Mucosa of rectum (tissue), 2 donors: ENCODE measurements around the gene RAB13.
A peak's percentile ranks its signal among the peaks of the same experiment; 100 is the strongest.
"Not testable (repeated sequence)": the region's sequence is repeated elsewhere in the genome, so short reads cannot be mapped to it uniquely, and the experiment has no call there.

Experiments
- H3K27ac ChIP-seq, 2 donors: one replicate each; pipeline ENCODE4 v1.7.0; 2013; ENCODE audit warnings: inconsistent platforms in 2 of 2, low read depth in 2 of 2, low read length in 2 of 2
- H3K27me3 ChIP-seq, 2 donors: one replicate each; pipeline ENCODE4 v1.7.0; 2013; ENCODE audit warnings: low read length in 2 of 2; ENCODE audit not compliant: control insufficient read depth in 2 of 2, insufficient read depth in 2 of 2
- H3K36me3 ChIP-seq, 2 donors: one replicate each; pipeline ENCODE4 v1.7.0; 2013; ENCODE audit warnings: low read length in 2 of 2; ENCODE audit not compliant: control insufficient read depth in 2 of 2, insufficient read depth in 2 of 2
- H3K4me1 ChIP-seq, 2 donors: one replicate each; pipeline ENCODE4 v1.7.0; 2013; ENCODE audit warnings: low read length in 2 of 2, mild to moderate bottlenecking in 1 of 2; ENCODE audit not compliant: control insufficient read depth in 2 of 2, insufficient read depth in 2 of 2
- H3K4me3 ChIP-seq, 2 donors: one replicate each; pipeline ENCODE4 v1.7.0; 2013; ENCODE audit warnings: low read length in 2 of 2
- H3K9ac ChIP-seq, 2 donors: one replicate each; pipeline ENCODE4 v1.7.0; 2013; ENCODE audit warnings: low read length in 2 of 2, low read depth in 1 of 2, mild to moderate bottlenecking in 1 of 2
- H3K9me3 ChIP-seq, 2 donors: one replicate each; pipeline ENCODE4 v1.7.0; 2013; ENCODE audit warnings: low read length in 2 of 2; ENCODE audit not compliant: control insufficient read depth in 2 of 2
- donor health status: healthy.
- donor health status: Normal muscosa, but diverticular disease.

Gene RAB13

GRCh38 chr1:153995640-153996039 is 9.5 kb upstream of the RAB13 start:
- H3K36me3 ChIP-seq = peaks cover 21 to 22% of the 10 kb centered on the region in 2 donors
- H3K27ac ChIP-seq = no peak overlapping the region
- H3K4me1 ChIP-seq = peaks cover 10 to 15% of the 10 kb centered on the region in 2 donors
- no peak overlapping the region for H3K4me3 ChIP-seq
- no peaks in the 10 kb centered on the region for H3K27me3 ChIP-seq
- no peak overlapping the region for H3K9ac ChIP-seq
- no peaks in the 10 kb centered on the region for H3K9me3 ChIP-seq

- Histone ChIP-seq H3K36me3 (peaks cover 21 to 22% of the 10 kb centered on the region in 2 donors), H3K9me3 (no peaks in the 10 kb centered on the region)
These were observed 9.1 kb upstream of the RAB13 start for GRCh38 chr1:153995202-153995601.

GRCh38 chr1:153991806-153992205 is 5.7 kb upstream of the RAB13 start:
- no peaks in the 10 kb centered on the region for H3K27me3 ChIP-seq
- peak overlapping the region; percentile 97 for H3K4me3 ChIP-seq
- peak overlapping the region; percentile 96 to 99 for H3K9ac ChIP-seq
- H3K36me3 ChIP-seq = peaks cover 21 to 22% of the 10 kb centered on the region in 2 donors
- H3K27ac ChIP-seq = peak overlapping the region in 1 of 2 donors; percentile 94
- H3K9me3 ChIP-seq = no peaks in the 10 kb centered on the region
- H3K4me1 ChIP-seq = peaks cover 12 to 20% of the 10 kb centered on the region in 2 donors

More at GRCh38 chr1:153995202-153995601, 9.1 kb upstream of the RAB13 start:
- Histone ChIP-seq H3K27ac (no peak overlapping the region), H3K4me3 (no peak overlapping the region), H3K4me1 (peaks cover 10 to 17% of the 10 kb centered on the region in 2 donors), H3K9ac (no peak overlapping the region), H3K27me3 (no peaks in the 10 kb centered on the region)

GRCh38 chr1:153991151-153991630 is 5.1 kb upstream of the RAB13 start:
- Histone ChIP-seq H3K4me3 (peak overlapping the region; percentile 97), H3K27me3 (no peaks in the 10 kb centered on the region)

GRCh38 chr1:153990468-153991150 is 4.5 kb upstream of the RAB13 start, which contains the start of gene RPS27:
RPS27 (plus strand) TSS chr1:153990762; CDS start chr1:153990797, 35 bp downstream.
- Histone ChIP-seq H3K27me3 (no peaks in the 10 kb centered on the region), H3K36me3 (peaks cover 21 to 22% of the 10 kb centered on the region in 2 donors), H3K4me3 (peak within 1 kb of the TSS; percentile 97), H3K9me3 (no peaks in the 10 kb centered on the region), H3K4me1 (peaks cover 16 to 25% of the 10 kb centered on the region in 2 donors), H3K27ac (peak within 1 kb of the TSS; percentile 94), H3K9ac (peak within 1 kb of the TSS; percentile 96 to 99)

More at GRCh38 chr1:153991151-153991630, 5.1 kb upstream of the RAB13 start:
- Histone ChIP-seq H3K9me3 (no peaks in the 10 kb centered on the region), H3K27ac (peak overlapping the region; percentile 94), H3K4me1 (peaks cover 16 to 25% of the 10 kb centered on the region in 2 donors), H3K9ac (peak overlapping the region; percentile 96 to 99), H3K36me3 (peaks cover 21 to 22% of the 10 kb centered on the region in 2 donors)

GRCh38 chr1:153987621-153988020 is 1.5 kb upstream of the RAB13 start:
- Histone ChIP-seq H3K4me1 (peaks cover 20 to 29% of the 10 kb centered on the region in 2 donors), H3K27me3 (no peaks in the 10 kb centered on the region), H3K27ac (no peak overlapping the region), H3K9me3 (no peaks in the 10 kb centered on the region), H3K36me3 (peaks cover 7 to 8% of the 10 kb centered on the region in 2 donors), H3K9ac (no peak overlapping the region), H3K4me3 (no peak overlapping the region)

GRCh38 chr1:153985341-153985912 is 712 bp downstream of the RAB13 start:
- Histone ChIP-seq H3K36me3 (no peaks in the 10 kb centered on the region), H3K9me3 (no peaks in the 10 kb centered on the region), H3K4me3 (peak overlapping the region; percentile 76 to 92), H3K9ac (peak overlapping the region; percentile 72 to 83), H3K27ac (peak overlapping the region; percentile 39 to 66), H3K4me1 (peaks cover 10 to 17% of the 10 kb centered on the region in 2 donors), H3K27me3 (no peaks in the 10 kb centered on the region)

- Histone ChIP-seq H3K36me3 (no peaks in the 10 kb centered on the region), H3K4me3 (peak overlapping the region in 1 of 2 donors; percentile 92), H3K27ac (no peak overlapping the region), H3K27me3 (no peaks in the 10 kb centered on the region), H3K9me3 (no peaks in the 10 kb centered on the region), H3K4me1 (peaks cover 10 to 15% of the 10 kb centered on the region in 2 donors), H3K9ac (no peak overlapping the region)
These were observed 1.8 kb downstream of the RAB13 start for GRCh38 chr1:153984123-153984894.

- H3K4me1 ChIP-seq = peaks cover 15 to 20% of the 10 kb centered on the region in 2 donors
- not testable (repeated sequence) for H3K27ac ChIP-seq, H3K27me3 ChIP-seq, H3K9me3 ChIP-seq, H3K4me3 ChIP-seq, H3K9ac ChIP-seq, H3K36me3 ChIP-seq
These were observed 4.4 kb downstream of the RAB13 start for GRCh38 chr1:153981735-153982134.
